GM18507 (cell line): ENCODE measurements around the gene JAKMIP1.

Experiments
- DNase-seq: peaks from one replicate; pipeline ENCODE4 v3.0.0; 2011; ENCODE audit warnings: low read depth; ENCODE audit not compliant: insufficient read length; ENCODE audit errors: extremely low spot score
- FAIRE-seq: peaks from 2 replicates; lab custom pipeline; 2011; peaks lifted over from hg19 to GRCh38; lab: Jason Lieb, UNC

JAKMIP1 gene

DNA sequence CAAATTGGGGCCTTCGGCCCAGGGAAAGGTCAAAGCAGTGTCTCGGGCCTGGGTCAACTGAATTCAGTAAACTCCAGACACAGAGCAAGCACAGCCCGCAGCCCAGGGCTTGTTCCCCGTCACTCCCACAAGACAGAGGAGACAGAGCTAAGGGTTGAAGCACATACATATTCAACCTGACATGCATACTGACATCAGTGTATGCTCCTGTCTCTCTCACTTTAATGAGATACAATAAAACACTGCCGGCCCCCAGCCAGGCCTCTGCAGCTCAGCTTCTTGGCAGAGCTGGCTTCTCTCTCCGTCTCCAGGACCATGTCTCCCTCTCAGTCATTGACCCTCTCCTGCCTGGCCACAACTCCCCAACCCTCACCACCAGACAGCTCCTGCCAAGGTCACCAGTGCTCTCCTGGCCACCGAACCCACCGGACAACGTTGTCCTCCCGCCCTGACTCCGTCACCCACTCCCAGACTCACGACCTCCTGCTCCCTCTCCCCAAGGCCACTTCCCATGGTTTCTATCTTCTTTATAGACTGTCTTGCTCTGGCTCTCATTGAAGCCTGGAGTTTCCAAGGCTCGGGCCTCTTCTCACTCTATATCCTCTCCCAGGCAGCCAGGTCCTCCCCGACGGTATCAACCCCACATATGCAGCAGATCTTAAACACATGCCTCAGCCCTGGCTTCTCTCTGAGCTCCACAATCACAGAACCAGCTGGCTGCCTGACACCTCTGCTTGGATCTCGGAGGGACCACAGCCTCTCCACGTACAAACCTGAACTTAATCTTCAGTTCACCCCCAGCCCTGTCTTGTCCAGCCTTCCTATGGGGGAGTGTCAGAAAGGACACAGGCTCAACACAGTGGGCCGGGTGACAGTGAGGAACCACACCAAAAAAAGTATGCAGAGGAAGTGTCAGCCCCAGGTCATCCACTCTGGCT is 114.4 kb downstream of the JAKMIP1 start:
- FAIRE-seq (no peak), DNase-seq (no peak)

- DNase-seq (no peak), FAIRE-seq (no peak)
Observed at GRCh38 chr4:6085028-6085690, 115.2 kb downstream of the JAKMIP1 start.

- FAIRE-seq: no peak
Observed at GRCh38 chr4:6079965-6080364, 120.4 kb downstream of the JAKMIP1 start.

DNA sequence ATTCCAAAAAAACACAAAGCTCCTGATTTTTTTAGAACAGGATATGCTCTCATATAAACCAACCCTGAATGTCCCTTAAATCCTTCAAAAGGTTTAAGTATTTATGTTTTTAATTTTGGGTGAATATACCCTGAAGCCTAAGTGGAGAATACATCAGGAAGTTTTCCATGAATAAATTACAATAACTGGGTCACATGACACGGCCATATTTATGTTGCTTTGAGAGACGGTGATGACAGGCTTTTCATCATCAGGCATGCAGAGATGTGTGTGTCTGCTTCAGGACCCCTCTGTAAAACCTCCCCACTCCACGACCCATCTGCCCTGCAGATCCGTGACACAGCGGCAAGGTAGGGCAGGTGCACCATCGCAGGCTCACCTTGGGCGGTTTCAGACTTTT is 121.8 kb downstream of the JAKMIP1 start:
- no peak for FAIRE-seq
- no peak for DNase-seq

More at GRCh38 chr4:6079965-6080364, 120.4 kb downstream of the JAKMIP1 start:
- DNase-seq: no peak

DNA sequence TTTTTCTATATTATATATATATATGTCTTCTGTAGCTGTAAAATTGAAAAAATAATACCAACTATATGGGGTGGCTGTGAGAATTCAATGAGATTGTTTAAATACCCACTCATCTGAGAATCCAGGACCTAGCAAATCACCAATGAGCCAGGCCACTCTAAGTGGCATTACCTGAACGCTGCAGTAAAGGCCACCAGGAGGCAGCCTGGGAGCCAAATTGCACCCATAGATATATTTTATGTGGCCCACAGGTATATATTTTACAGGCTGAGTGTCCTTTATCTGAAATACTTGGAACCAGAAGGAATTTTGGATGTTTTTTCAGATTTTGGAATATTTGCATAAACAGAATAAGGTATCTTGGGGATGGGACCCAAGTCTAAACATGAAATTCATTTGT is 124.0 kb downstream of the JAKMIP1 start:
- FAIRE-seq (no peak), DNase-seq (no peak)

GRCh38 chr4:6074758-6075157 is 125.6 kb downstream of the JAKMIP1 start:
- FAIRE-seq: no peak
- no peak for DNase-seq

- no peak for DNase-seq
- no peak for FAIRE-seq
Observed at GRCh38 chr4:6071959-6072720, 128.2 kb downstream of the JAKMIP1 start.

DNA sequence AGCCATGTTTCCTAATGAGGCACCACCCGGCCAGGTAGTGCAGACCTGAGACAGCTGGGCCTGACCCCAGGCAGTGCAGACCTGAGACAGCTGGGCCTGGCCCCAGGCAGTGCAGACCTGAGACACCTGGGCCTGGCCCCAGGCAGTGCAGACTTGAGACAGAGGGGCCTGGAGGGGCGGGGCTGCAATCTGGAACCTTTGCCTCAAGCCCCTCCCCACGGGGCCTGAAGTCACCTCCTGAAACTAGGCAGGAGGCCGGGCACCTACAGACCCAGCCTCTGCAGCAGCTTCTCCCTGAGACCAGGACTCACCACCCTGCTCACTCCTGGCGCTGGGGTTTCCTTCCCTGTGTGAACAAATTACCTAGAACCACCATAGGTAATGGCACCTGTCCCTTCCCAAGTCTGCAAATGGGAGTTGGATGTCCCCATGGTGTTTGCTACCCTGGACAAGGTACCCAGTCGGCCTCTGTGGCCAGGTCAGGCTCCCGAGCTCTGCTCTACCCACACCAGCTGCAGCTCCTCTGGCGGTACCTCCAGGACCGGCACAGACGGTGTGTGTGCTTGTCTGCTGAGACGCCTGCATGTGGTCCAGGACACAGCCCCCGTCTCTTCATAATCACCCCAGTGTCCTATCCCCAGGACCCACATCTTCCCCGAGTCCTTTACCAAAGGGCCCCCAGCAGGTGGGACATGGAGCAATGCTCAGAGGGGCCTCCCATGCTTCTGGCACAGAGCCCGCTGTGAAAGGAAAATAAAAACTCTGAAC is 129.0 kb downstream of the JAKMIP1 start:
- DNase-seq (no peak), FAIRE-seq (no peak)

- FAIRE-seq: no peak
- no peak for DNase-seq
Observed at GRCh38 chr4:6069845-6070709, 130.3 kb downstream of the JAKMIP1 start.

DNA sequence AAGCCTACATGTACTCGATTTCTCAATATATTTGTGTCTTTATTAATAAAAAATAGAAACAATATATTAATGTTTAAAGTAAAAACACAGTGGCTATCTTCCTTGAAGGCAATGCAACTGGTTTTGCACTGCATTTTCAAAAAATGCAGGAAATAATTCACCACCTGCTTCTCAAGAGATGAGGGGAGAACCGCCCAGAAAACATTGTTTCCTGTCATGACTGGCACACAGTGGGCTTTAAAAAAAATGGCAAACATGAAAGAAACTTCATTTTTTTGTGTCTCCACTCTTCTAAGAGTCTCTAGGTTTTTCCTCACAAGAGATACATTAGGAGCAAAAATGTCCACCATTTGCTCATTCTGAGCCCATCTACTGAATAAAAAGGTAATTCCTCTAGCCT is 131.4 kb downstream of the JAKMIP1 start:
- no peak for DNase-seq
- no peak for FAIRE-seq

DNA sequence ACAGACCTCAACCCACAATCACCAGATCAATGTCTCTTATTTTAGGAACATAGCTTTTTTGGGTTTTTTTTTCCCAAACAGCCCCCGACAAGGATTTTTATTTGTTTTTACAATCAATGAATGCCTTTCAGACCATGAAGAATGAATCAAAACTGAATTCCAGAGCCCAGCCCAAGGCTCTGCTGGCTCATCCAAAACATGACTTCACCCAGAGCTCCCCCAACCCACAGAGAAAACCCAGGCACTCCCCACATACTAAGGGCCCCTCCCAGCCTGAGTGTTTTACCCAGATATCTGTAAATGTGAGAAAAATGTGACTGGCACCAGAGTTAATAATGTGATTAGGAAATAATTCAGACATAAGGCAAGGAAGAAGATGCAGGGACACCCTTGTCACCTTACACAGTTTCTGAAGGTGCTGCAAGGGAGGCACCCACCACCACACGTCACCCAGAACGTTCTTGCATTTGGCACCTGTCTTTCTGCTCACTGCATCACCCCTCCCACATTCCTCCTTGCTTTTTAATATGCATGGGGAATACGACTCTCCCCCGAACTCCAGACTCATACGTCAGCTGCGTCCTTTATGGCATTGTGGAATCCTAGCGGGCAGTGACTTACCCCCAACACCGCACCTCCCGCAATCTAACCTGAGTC is 134.3 kb downstream of the JAKMIP1 start:
- DNase-seq (no peak), FAIRE-seq (no peak)

DNA sequence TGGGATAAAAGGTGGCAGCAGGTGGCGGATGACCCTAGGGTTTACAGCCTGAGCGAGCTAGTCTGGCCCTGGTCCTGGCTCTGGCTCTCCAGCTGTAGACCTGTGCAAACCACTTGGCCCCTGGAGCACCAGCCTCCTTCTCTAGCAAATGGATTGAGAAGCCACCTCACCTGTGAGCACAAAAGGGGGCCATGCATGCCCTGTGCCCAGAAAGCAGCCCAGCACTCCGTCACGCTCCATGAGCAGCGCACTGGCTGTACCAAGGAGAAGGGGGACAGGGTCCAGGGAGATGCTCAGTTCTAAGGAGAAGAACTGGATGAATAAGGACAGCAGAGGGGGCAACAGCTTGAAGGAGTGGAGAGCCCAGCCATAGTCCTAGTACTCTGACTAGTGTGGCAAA is 135.2 kb downstream of the JAKMIP1 start:
- no peak for FAIRE-seq
- no peak for DNase-seq

- no peak for DNase-seq
- FAIRE-seq: no peak
Observed at GRCh38 chr4:6064383-6064782, 136.0 kb downstream of the JAKMIP1 start.

- DNase-seq (no peak), FAIRE-seq (no peak)
Observed at GRCh38 chr4:6063684-6064083, 136.7 kb downstream of the JAKMIP1 start.

DNA sequence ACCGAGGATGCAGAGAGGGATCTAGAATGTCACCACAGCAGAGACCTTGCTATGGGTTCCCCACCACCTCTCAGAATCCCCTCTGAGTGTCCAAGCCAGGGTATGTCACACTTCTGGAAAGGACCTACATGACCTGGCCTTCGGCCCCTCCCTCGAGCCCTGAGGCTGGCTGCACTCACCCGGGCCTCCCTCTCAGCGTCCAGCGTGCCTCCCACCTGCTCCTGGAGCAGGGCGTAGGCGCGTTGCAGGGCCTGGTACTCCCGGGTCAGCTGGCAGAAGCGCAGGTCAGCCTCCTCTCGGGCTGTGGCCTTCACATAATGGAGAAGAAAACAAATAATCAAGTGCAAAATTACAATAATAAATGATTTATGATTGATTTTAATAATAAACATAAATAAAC is 138.2 kb downstream of the JAKMIP1 start:
- FAIRE-seq: no peak
- DNase-seq: no peak

DNA sequence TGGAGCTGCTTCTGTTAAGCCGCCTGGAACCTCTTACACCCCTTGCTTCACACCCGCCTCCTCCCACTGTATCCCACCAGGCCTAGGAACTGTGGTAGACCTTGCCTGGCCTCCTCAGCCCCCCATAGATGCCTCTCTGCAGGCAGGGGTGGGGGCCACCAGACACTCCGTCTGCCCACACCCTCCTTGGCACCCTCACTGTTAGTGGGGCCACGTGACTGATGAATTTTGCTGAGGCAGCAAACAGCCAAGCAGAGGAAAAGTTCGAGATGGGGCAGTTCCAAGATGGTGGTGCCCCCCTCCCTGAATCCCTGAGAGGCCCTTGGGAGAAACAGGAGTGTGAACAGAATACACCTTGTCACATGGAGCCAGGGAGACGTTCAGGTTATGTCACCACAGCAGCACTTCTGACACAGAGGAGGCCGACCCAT is 141.0 kb downstream of the JAKMIP1 start:
- FAIRE-seq: no peak
- no peak for DNase-seq

- DNase-seq: no peak
- FAIRE-seq: no peak
Observed at GRCh38 chr4:6058531-6059374, 141.6 kb downstream of the JAKMIP1 start.
